Progenitor cell of endocrine pancreas (in vitro differentiated cells): ENCODE results near the gene UBB. TPM values are rescaled to one million over a fixed set of nuclear protein-coding genes. Genes with fewer than 3 reads are reported as not detected.

Experiments used
- DNase-seq: peaks from one replicate; pipeline ENCODE4 v3.0.0; 2021; ENCODE audit warnings: low spot score; ENCODE audit not compliant: unreplicated experiment
- H3K27ac Mint-ChIP-seq: 2 replicates; pipeline ENCODE4 v1.8.0; 2021; ENCODE audit warnings: mild to moderate bottlenecking, moderate library complexity, mixed read lengths
- H3K27me3 Mint-ChIP-seq: 2 replicates; pipeline ENCODE4 v1.8.0; 2021; ENCODE audit warnings: mixed read lengths
- H3K36me3 Mint-ChIP-seq: 2 replicates; pipeline ENCODE4 v1.8.0; 2022; ENCODE audit warnings: mixed read lengths; ENCODE audit not compliant: insufficient read depth
- H3K4me1 Mint-ChIP-seq: 2 replicates; pipeline ENCODE4 v1.8.0; 2021; ENCODE audit warnings: low read depth, mixed read lengths
- H3K4me3 Mint-ChIP-seq: 2 replicates; pipeline ENCODE4 v1.8.0; 2021; ENCODE audit warnings: low read depth, mild to moderate bottlenecking, moderate library complexity, mixed read lengths
- H3K9me3 Mint-ChIP-seq: 2 replicates; pipeline ENCODE4 v1.8.0; 2021; ENCODE audit warnings: low read depth, mixed read lengths
- CTCF ChIP-seq: fragments of 200-600 bp; sonication (generic); IDR thresholded peaks from one replicate; pipeline ENCODE4 v1.5.0; 2021; ENCODE audit warnings: antibody characterized with exemption, mild to moderate bottlenecking; ENCODE audit not compliant: unreplicated experiment
- total RNA-seq: library from RNA; stranded (reverse); gene quantifications from 2 replicates; pipeline ENCODE4 v1.2.1, GENCODE V29; 2021

Gene UBB
- total RNA-seq, 1 donor from 2014 or later = 1,477 TPM

DNA sequence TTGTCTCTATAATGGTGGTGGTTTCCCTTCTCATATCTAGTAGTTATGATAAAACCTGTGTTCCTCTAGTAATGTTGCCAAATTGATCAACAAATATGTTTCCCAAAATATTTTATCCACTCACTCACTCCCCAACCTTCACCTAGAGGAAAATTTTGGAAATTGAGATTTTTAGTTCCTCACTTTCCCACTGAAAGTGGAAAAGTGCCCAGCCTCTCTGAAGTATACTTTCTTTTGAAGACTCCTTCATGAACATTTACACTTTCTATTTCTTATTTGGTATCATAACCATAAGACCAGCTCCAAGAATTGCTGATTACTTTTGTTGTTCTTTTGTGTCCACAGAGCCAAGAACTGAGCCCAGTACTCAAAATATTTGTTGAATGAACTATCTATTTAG, 22.5 kb upstream of the UBB start:
- TF ChIP-seq CTCF = no peak
- Mint-ChIP-seq H3K27ac (no peak overlapping the region), H3K9me3 (no peaks in the 10 kb centered on the region), H3K4me3 (no peak overlapping the region), H3K36me3 (peaks cover 1% of the 10 kb centered on the region), H3K27me3 (no peaks in the 10 kb centered on the region), H3K4me1 (no peaks in the 10 kb centered on the region)
- DNase-seq = no peak

DNA sequence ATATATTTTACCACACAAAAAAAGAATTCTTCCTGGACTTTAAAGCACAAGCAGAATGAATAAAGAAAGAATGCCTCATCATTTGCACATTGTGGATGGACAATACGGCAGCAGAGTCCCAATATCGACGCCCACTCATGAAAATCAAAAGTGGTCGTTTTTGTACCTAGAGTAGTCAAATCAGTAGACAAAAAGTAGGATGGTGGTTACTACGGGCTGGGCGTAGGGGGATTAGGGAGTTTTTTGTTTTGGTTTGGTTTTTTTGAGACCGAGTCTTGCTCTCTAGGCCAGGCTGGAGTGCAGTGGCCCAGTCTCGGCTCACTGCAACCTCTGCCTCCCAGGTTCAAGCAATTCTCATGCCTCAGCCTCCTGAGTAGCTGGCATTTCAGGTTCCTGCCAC, 19.0 kb upstream of the UBB start:
- Mint-ChIP-seq H3K36me3 (no peaks in the 10 kb centered on the region), H3K4me1 (no peaks in the 10 kb centered on the region), H3K9me3 (no peaks in the 10 kb centered on the region), H3K27me3 (no peaks in the 10 kb centered on the region), H3K27ac (no peak overlapping the region), H3K4me3 (no peak overlapping the region)
- no peak for DNase-seq
- TF ChIP-seq CTCF = no peak

DNA sequence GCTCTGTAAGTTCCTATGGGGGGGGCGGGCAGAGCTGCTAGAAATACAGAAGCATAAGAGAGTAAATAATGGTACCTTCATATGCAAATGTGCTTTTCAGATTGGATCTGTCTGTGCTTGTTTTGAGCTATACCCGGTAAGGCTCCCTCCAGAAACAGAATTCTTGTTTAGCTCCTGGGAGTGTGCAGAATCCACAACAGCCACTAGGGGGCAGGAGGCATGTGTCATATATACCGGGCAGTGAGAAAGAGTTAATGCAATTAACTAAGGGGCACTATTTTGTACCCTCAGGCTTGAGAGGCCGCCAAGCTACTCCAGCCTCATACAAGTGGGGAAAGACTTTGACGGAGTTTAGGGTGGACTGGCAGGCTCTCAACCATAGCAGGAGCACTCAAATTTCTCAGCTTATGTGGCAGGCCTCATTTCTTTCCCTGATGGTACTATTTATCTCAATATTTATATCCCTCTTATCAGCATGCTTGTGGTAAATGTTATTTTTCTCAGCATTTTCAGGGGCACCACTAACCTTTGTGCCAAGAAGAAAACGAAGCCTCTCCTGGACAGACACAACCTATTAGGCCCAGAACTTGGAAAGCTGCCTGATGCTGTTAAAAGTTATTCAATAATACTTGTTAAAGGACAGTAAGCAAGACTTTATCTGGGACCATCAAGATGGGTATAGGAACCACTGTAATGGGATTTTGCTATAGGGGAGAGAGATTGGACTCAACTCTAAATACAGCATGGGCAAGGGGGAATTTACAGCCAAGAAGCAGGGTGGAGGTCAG, 16.9 kb upstream of the UBB start:
- no peaks in the 10 kb centered on the region for H3K27me3 Mint-ChIP-seq
- DNase-seq = peak; percentile 63
- H3K4me3 Mint-ChIP-seq = no peak overlapping the region
- no peaks in the 10 kb centered on the region for H3K36me3 Mint-ChIP-seq
- no peaks in the 10 kb centered on the region for H3K9me3 Mint-ChIP-seq
- no peak overlapping the region for H3K27ac Mint-ChIP-seq
- H3K4me1 Mint-ChIP-seq = no peaks in the 10 kb centered on the region
- TF ChIP-seq CTCF = peak; percentile 96

- no peak overlapping the region for H3K27ac Mint-ChIP-seq
- H3K27me3 Mint-ChIP-seq = no peaks in the 10 kb centered on the region
- no peaks in the 10 kb centered on the region for H3K36me3 Mint-ChIP-seq
- H3K4me1 Mint-ChIP-seq = no peaks in the 10 kb centered on the region
- H3K4me3 Mint-ChIP-seq = no peak overlapping the region
- TF ChIP-seq CTCF = no peak
- no peaks in the 10 kb centered on the region for H3K9me3 Mint-ChIP-seq
- DNase-seq = no peak
These were observed 16.3 kb upstream of the UBB start for GRCh38 chr17:16364625-16365024.

- H3K4me1 Mint-ChIP-seq = peaks cover 1% of the 10 kb centered on the region
These were observed 9.1 kb upstream of the UBB start for GRCh38 chr17:16371742-16372141.

More at GRCh38 chr17:16371742-16372141, 9.1 kb upstream of the UBB start:
- Mint-ChIP-seq H3K9me3 (no peaks in the 10 kb centered on the region), H3K4me3 (no peak overlapping the region), H3K36me3 (no peaks in the 10 kb centered on the region), H3K27me3 (no peaks in the 10 kb centered on the region), H3K27ac (no peak overlapping the region)
- TF ChIP-seq CTCF = no peak
- no peak for DNase-seq
